ENCODE results near the gene ARHGAP9.

DNA sequence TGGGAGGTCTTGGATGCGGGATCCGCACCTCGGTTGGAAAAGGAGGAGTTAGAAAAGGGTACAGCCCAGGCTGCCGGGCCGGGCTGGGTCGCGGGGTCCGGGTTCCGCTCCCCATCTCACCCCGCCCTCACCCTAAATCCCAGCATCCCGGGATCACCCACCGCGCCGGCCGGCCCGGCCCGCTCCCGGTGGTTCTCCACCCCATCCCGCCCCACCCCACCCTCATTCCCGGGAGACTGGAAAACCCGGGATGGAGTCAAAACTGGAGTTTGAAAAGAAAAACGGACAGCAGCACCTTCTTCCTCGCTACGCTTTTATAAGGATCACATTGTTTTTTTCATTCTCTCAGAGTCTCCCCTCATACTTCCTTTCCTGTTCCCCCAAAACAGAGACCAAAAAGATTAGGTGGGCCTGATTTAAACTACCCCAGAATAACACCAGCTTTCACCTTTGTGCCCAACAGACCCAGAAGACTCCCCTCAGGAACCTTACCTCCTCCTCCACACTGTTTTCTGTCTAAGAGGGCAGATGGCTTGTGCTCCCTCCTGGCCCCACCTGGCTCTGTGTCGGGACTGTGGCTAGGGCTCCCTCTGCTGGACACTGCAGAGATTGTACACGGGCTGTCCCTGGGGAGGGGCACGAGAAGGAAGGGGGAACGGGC, 17.3 kb downstream of the ARHGAP9 start:
- TF ChIP-seq, protein P1, sequence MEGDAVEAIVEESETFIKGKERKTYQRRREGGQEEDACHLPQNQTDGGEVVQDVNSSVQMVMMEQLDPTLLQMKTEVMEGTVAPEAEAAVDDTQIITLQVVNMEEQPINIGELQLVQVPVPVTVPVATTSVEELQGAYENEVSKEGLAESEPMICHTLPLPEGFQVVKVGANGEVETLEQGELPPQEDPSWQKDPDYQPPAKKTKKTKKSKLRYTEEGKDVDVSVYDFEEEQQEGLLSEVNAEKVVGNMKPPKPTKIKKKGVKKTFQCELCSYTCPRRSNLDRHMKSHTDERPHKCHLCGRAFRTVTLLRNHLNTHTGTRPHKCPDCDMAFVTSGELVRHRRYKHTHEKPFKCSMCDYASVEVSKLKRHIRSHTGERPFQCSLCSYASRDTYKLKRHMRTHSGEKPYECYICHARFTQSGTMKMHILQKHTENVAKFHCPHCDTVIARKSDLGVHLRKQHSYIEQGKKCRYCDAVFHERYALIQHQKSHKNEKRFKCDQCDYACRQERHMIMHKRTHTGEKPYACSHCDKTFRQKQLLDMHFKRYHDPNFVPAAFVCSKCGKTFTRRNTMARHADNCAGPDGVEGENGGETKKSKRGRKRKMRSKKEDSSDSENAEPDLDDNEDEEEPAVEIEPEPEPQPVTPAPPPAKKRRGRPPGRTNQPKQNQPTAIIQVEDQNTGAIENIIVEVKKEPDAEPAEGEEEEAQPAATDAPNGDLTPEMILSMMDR (IDR thresholded peaks at IDR 0.05): peak in 5 of 7 experiments; percentile 86 to 94 (median 92)
- no peak for TF ChIP-seq POLR2A (IDR thresholded peaks at IDR 0.05)
- TF ChIP-seq EP300 (IDR thresholded peaks at IDR 0.05): no peak

Data from stomach (tissue), 4 donors.